Measurements from ENCODE around the gene CMTR2.

DNA sequence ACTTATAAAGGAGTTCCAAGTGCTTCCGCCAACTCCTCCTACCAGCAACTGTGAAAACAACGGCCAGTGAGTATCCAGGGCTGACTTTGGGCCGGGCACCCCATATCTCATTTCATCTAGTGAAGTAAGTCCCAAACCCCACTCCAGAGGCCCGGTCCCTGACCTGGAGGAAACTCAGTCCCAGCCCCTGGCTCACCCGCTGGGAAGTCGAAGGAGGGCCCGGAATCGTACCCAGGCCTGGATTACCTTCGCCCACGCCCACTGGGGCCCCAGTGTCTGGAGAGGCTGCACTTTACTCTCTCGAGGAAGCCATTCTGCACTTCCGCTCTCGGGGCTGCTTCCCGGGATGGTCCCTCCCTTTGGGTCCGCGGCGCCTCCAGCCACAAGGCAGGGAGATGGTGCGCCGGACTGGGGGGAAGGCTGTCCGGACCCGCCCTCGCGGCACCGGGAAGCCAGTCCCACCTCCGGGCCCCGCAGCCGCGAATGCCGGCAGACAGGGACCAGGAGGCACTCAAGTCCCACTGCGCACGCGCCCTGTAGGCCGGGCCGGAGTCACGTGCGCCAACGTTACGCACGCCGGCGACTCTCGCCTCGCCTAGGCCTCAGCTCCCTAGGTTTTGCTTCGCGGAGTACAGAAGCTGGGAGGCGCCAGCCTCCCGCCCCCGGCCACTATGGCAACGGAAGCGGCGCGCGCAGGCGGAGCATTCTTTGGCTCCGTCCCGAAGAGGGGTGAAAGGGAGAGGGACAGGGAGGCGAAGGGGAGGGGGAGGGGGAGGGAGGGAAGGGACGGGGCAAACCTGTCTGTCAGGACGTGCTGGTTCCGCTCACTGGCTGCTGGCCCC, at the start of gene CMTR2:
- TF ChIP-seq, protein P1, sequence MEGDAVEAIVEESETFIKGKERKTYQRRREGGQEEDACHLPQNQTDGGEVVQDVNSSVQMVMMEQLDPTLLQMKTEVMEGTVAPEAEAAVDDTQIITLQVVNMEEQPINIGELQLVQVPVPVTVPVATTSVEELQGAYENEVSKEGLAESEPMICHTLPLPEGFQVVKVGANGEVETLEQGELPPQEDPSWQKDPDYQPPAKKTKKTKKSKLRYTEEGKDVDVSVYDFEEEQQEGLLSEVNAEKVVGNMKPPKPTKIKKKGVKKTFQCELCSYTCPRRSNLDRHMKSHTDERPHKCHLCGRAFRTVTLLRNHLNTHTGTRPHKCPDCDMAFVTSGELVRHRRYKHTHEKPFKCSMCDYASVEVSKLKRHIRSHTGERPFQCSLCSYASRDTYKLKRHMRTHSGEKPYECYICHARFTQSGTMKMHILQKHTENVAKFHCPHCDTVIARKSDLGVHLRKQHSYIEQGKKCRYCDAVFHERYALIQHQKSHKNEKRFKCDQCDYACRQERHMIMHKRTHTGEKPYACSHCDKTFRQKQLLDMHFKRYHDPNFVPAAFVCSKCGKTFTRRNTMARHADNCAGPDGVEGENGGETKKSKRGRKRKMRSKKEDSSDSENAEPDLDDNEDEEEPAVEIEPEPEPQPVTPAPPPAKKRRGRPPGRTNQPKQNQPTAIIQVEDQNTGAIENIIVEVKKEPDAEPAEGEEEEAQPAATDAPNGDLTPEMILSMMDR (IDR thresholded peaks at IDR 0.05), result peak in 2 of 4 donors; percentile 10 to 23
- peak; percentile 88 for TF ChIP-seq POLR2A (IDR thresholded peaks at IDR 0.05)
